Stimulated activated CD8-positive, alpha-beta memory T cell treated with anti-CD3 and anti-CD28 coated beads, Interleukin-12 subunit alpha, Interleukin-12 subunit beta, amount 100 ng/mL, for 24 hours (primary cell): Measurements from ENCODE around the gene BRD4.

Experiments
- DNase-seq: peaks from one replicate; pipeline ENCODE4 v3.0.0-alpha.2; 2020; ENCODE audit errors: extremely low read depth

BRD4 gene

GRCh38 chr19:15248648-15249527 is 83.5 kb downstream of the BRD4 start:
- DNase-seq = no peak

- no peak for DNase-seq
Measured at GRCh38 chr19:15248106-15248505, 84.2 kb downstream of the BRD4 start.

- DNase-seq = no peak
Measured at GRCh38 chr19:15247107-15248014, 85.0 kb downstream of the BRD4 start.

GRCh38 chr19:15246198-15246481 is 86.2 kb downstream of the BRD4 start:
- DNase-seq = no peak

- no peak for DNase-seq
Measured at GRCh38 chr19:15245370-15246197, 86.8 kb downstream of the BRD4 start.

GRCh38 chr19:15244808-15245207 is 87.5 kb downstream of the BRD4 start:
- no peak for DNase-seq

- no peak for DNase-seq
Measured at GRCh38 chr19:15244106-15244803, 88.1 kb downstream of the BRD4 start.

- no peak for DNase-seq
Measured at GRCh38 chr19:15243236-15243957, 88.9 kb downstream of the BRD4 start.

GRCh38 chr19:15241259-15241910 is 91.0 kb downstream of the BRD4 start:
- no peak for DNase-seq

GRCh38 chr19:15240515-15240914 is 91.8 kb downstream of the BRD4 start:
- DNase-seq = no peak

GRCh38 chr19:15239337-15239949 is 92.9 kb downstream of the BRD4 start:
- no peak for DNase-seq

- no peak for DNase-seq
Measured at GRCh38 chr19:15238639-15239155, 93.6 kb downstream of the BRD4 start.

- no peak for DNase-seq
Measured at GRCh38 chr19:15237759-15238638, 94.3 kb downstream of the BRD4 start.

GRCh38 chr19:15236886-15237285 is 95.5 kb downstream of the BRD4 start:
- DNase-seq = no peak

- no peak for DNase-seq
Measured at GRCh38 chr19:15235781-15236180, 96.6 kb downstream of the BRD4 start.

GRCh38 chr19:15234431-15235130 is 97.8 kb downstream of the BRD4 start:
- no peak for DNase-seq

- no peak for DNase-seq
Measured at GRCh38 chr19:15231271-15231670, 101.1 kb downstream of the BRD4 start.

- DNase-seq = no peak
Measured at GRCh38 chr19:15227261-15227660, 105.1 kb downstream of the BRD4 start.
